T-helper 2 cell treated with Interferon-gamma antibody and Interleukin-4, amounts not matched to agents 100 ng/mL and 5 ng/mL, for 36 hours (primary cell): ENCODE results near the gene EIF4EBP3. TPM values are rescaled to one million over a fixed set of nuclear protein-coding genes. Genes with fewer than 3 reads are reported as not detected.

Source experiments
- intact Hi-C: fragments of 100-400 bp; cut with micrococcal nuclease; formaldehyde crosslinking; loops from one replicate; pipeline ENCODE4 v1.15.1; 2023
- total RNA-seq: library from RNA; stranded (reverse); gene quantifications from 2 replicates; pipeline ENCODE4 v1.2.3, GENCODE V29; 2022

Gene EIF4EBP3
- total RNA-seq, result 6.0 and 6.7 TPM in 2 replicates

DNA sequence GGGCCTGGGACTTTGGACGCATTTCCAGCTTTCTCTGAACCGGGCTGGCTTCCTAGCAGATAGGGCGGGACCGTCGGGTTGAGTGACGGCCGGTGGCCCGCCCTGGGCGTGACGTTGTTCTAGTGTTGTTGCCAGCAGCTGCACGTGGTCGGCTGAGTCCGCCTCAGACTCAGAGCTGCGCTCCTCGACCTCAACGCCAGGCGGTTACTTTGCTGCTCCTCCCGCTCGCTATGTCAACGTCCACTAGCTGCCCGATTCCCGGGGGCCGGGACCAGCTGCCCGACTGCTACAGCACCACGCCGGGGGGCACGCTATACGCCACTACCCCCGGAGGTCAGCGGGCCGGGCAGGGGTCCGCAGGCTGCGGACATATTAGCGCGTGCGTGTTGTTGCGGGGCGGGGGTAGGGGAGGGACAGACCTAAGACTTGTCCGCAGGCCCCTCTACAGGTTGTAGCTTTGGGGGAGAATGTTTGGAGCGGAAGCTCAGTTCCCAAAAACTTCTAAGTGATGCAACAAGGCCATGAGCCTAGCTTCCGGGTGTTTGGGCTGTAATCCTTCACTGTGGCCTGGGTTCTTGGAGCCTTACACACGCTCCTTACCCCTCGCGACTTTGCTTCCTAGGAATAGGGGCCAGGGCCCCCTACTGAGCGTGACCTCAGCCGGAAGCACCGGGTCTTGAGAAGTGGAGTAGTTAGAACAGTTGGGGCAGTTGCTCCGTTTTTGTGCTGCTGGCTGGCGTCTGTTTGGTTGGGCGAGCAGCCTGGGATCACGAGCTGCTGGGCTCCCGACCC is at the start of gene EIF4EBP3:
TSS of gene EIF4EBP3 (plus strand) at position 155 of the 792 bp plus-strand sequence. CDS start at position 231, 76 bp downstream.
- intact Hi-C loops, result loop anchor here (1.0 to 5.0 kb wide), 4 partner anchors 10 to 165 kb away; partner anchors contain the start of genes ANKHD1, APBB3, SLC35A4 and SRA1

DNA sequence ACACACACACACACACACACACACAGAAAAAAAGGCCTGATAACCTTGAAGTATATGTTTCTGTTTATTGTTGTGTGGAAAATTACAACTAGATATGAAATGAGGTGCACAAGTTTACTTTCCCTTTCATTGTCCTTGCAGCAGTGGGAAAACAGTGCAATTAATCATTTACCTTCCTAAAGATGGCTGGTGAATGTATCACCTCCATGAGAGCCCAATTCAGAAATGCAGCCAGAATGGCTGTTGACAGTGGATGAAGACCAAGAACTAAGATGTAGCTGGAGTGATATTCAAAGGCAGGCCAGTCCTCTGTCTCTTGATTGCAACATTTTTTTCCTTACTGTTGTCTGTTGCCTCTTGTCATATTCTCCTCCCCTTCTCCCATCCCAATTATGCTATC is 49.6 kb upstream of the EIF4EBP3 start:
- intact Hi-C loops, result no loop called here

DNA sequence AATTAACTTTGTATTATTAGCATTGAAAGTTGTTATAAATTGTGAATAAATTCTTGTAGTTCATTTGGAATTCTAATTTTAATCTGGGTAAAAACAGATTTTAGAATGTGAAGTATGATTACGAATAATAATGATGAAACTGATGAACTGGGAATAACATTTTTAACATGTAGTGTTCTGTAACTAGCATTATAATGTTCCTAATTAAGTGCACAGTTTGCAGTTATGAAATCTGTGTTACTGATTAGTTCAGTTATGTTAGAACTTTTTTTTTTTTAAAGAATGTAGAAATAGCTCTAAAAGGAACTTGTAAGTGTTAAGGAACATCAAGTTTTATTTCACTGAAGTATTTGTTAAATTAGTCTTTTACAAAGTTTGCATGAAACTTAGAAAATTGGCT is 48.9 kb upstream of the EIF4EBP3 start:
- intact Hi-C loops, result no loop called here

DNA sequence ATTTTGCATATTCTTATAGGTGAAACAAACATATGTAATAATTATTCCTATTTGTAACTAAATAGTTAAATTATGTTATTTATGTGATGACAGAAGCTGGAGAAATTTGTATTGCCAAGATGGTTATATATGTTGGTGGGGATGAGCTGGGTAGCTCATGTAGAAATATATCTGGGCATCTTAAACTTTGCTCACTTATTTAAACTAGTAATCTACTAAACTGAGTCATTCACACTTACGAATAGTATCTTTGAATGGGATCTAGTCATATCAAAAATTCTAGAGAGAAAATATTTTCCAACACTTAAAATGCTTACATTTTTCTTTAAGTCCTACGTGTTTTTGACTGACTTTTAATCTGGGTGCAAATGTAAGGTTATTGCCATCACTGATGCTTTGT is 44.6 kb upstream of the EIF4EBP3 start:
- intact Hi-C loops, result loop anchor here (1.0 kb wide), 1 partner anchor 25 kb away; no protein-coding TSS in a partner anchor

- intact Hi-C loops, result no loop called here
These were observed 37.6 kb upstream of the EIF4EBP3 start for GRCh38 chr5:140509898-140510297.

GRCh38 chr5:140513124-140513523 is 34.3 kb upstream of the EIF4EBP3 start:
- intact Hi-C loops, result no loop called here

GRCh38 chr5:140524003-140524402 is 23.5 kb upstream of the EIF4EBP3 start:
- intact Hi-C loops, result no loop called here

GRCh38 chr5:140540227-140540626 is 7.2 kb upstream of the EIF4EBP3 start:
- intact Hi-C loops, result no loop called here

DNA sequence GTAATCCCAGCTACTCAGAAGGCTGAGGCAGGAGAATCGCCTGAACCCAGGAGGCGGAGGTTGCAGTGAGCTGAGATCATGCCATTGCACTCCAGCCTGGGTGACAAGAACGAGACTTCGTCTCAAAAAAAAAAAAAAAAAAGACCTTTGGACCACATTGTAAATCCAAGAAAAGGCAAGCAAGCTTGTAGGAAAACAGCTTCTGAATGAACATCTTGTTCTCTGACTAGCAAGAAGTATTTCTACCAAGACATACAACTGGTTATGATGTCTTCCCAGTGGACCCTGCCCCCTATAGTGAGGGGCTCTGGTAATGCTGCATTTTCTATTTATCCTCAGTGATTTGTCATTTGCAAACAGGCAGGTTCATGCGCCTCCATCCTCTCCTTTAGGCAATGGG is 4.5 kb upstream of the EIF4EBP3 start:
- intact Hi-C loops, result no loop called here

DNA sequence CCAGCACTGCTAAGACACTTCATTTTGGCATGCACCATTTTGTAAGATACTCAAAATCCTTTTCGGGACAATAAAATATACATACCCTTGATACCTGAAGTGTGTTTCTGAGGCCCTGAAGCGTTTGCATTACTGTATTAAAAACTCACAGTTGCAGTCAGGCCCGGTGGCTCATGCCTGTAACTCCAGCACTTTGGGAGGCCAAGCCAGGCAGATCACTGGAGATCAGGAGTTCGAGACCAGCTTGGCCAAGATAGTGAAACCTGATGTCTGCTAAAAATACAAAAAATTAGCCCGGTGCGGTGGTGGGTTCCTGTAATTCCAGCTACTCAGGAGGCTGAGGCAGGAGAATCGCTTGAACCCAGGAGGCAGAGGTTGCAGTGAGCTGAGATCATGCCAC is 2.5 kb upstream of the EIF4EBP3 start:
- intact Hi-C loops, result loop anchor here (5.0 kb wide), 1 partner anchor 167 kb away; no protein-coding TSS in a partner anchor

DNA sequence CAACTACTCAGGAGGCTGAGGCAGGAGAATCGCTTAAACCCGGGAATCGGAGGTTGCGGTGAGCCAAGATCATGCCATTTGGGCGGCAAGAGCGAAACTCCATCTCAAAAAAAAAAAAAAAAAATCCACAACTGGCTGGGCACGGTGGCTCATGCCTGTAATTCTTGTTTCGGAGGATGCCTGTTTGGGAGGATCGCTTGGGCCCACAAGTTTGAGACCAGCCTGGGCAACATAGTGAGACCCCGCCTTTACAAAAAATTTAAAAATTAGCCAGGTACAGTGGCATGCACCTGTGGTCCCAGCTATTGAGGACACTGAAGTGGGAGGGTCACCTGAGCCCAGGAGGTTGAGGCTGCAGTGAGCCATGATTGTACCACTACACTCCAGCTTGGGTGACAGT is 1.9 kb upstream of the EIF4EBP3 start:
- intact Hi-C loops, result loop anchor here (5.0 kb wide), 1 partner anchor 167 kb away; no protein-coding TSS in a partner anchor

GRCh38 chr5:140546851-140547507 is 483 bp upstream of the EIF4EBP3 start:
- intact Hi-C loops, result loop anchor here (1.0 to 5.0 kb wide), 4 partner anchors 10 to 165 kb away; partner anchors contain the start of genes ANKHD1, APBB3, SLC35A4 and SRA1

DNA sequence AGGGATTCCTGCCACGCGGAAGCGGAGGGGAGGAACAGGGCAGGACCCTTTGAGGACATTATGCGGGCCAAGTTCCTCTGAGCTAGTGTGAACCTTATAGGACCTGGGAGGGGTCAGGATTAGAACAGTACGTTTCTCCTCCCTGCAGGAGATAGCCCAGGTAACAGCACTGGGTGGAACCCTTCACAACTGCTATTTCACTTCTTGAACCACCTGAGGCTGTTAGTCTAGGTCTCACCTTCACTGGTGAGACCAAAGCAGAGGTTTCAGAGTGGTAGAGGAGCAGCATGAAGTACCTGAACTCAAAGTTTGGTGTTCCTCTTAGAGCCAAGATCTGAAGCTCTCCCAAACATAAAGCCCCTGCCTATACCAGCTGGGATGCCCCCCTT is 832 bp downstream of the EIF4EBP3 start:
- intact Hi-C loops, result loop anchor here (5.0 kb wide), 1 partner anchor 164 kb away; no protein-coding TSS in a partner anchor

GRCh38 chr5:140548791-140549190 is 1.3 kb downstream of the EIF4EBP3 start:
- intact Hi-C loops, result loop anchor here (5.0 kb wide), 1 partner anchor 164 kb away; no protein-coding TSS in a partner anchor

DNA sequence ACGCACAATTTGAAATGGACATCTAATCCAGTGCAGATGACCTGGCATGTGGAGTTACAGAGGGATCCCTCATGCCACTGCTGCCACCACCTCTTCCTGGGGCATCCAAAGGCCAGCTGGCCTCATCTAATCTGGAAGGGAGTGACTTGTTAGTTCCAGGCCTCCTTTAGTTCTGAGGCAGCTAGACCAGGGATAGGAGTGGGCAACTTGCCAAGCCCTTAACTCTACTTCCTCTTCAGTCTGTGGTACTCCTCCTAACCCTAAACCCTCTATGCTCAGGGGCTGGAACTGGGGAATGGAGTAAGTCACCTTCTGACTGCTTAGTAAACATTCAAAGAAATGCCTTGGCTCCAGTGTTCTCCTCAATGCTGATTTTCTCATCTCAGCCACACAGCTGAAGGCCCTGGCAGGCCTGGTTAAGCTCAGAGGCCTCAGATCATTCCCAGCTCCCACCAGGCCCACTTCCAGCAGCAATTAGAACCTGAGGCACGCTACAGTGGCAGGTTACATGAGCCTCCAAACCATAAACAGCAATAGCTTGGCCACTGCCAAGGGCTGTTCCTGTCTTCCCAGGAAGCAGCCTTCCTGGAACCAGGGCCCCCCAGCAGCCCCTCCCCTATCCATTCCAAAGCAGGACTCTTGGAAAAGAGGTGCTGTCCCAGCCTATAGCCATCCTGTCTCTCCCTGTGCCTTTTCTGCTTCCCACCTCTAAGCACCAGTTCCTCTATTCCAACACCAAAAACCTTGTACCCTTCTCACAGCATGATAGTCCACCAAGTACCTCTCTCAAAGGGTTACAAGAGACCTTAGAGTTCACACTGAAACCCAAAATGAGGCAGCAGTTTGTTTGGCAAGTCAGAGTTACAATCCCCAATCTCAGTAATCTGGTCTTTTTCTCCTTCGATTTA is 2.0 kb downstream of the EIF4EBP3 start:
- intact Hi-C loops, result loop anchor here (5.0 kb wide), 1 partner anchor 163 kb away; no protein-coding TSS in a partner anchor

GRCh38 chr5:140550147-140551079 is 3.0 kb downstream of the EIF4EBP3 start:
- intact Hi-C loops, result no loop called here

DNA sequence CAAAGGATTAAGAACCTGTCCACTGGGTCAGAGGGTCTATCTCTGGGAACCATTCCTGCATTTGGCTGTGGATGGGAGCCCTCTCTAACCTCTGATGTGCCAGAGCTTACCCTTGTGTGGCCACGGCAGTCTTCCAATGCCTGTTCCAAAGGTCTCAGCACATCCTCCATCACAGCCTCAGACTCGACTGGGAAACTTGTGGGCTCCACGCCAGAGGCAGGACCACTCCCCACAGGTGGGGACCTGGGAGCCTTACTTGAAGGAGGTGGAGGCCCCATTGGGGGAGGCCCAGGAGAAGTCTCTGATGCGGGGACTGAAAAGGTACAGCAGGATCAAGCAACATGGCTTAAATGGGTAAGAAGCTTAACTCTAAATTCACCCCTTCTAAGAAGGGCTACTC is 4.4 kb downstream of the EIF4EBP3 start:
- intact Hi-C loops, result no loop called here

DNA sequence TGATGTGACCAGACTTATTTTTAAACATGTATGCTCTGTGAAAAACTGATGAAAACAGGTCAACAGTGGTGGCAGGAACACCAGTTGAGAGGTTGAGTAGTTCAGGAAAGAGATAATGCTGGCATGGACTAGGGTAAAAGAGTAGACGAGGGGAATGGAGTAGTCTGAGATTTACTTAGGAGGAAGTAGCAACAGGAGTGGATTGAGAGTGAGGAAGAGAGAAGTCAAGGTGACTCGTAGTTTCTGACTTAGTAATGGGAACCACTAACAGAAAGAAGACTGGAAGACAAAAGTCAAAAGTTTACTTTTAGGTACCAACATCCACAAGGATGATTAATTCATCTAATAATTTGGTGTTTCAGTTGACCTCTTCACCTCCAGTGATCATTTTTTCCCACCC is 6.2 kb downstream of the EIF4EBP3 start:
- intact Hi-C loops, result no loop called here

DNA sequence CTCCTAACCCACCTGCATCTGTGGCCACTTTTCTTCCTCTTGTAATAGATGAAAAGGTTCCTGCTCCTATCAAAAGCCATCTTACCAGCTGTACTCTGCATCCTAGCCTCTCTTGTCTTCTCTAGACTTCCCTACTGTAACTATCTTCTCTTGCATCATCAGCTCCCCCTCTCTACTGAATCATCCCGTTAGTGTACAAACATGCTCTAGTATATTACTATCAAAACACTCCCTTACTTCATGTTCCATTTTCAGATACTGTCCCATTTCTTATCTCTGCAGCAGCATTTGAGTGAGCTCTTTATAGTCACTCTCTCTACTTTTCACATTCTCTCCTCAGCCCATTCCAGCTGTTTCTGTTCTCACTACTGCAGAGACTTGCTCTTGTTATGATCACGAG is 7.0 kb downstream of the EIF4EBP3 start:
- intact Hi-C loops, result no loop called here
